Measurements from ENCODE around the gene CMTM3. TPM values are rescaled to one million over a fixed set of nuclear protein-coding genes. Genes with fewer than 3 reads are reported as not detected.

The CMTM3 gene
- total RNA-seq, 1 donor from 2014 or later: 48.1 TPM

DNA sequence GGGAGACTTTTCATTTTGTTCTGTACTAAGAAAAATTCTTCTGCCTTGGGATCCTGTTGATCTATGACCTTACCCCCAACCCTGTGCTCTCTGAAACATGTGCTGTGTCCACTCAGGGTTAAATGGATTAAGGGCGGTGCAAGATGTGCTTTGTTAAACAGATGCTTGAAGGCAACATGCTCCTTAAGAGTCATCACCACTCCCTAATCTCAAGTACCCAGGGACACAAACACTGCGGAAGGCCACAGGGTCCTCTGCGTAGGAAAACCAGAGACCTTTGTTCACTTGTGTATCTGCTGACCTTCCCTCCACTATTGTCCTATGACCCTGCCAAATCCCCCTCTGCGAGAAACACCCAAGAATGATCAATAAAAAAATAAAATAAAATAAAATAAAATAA is 27.1 kb downstream of the CMTM3 start:
- DNase-seq (ENCODE audit: low spot score): peak; percentile 9

DNA sequence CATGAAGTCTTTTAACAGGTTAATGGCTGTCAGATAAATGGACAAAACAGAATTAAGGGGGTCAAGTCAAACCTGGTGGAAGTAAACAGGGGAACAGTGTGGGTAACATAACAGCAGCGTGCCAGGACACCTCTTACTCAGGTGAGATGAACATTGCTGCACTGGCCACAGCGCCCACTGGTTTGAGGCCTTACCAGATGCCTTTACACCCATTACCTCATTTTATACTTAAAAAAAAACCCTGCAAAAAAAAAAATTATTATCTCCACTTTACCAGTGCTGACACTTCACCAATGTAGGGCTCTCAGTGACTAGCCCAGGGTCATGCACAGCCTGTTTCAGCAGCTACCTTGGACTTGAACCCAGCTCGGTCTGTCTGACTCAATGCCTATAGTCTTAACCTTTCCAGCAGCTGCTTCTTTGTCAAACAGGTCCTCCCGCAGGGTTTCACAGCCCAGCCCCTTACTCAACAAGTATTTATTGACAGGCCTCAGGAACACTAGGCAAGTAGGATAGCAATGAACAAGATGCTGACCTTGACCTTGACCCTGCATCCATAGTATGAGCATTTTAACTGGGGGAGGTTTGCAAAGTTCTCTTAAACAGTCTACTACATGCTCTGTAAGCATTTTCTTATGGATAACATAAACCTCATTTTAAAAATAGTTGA is 30.2 kb downstream of the CMTM3 start:
- peak; percentile 53 for DNase-seq (ENCODE audit: low spot score)

DNA sequence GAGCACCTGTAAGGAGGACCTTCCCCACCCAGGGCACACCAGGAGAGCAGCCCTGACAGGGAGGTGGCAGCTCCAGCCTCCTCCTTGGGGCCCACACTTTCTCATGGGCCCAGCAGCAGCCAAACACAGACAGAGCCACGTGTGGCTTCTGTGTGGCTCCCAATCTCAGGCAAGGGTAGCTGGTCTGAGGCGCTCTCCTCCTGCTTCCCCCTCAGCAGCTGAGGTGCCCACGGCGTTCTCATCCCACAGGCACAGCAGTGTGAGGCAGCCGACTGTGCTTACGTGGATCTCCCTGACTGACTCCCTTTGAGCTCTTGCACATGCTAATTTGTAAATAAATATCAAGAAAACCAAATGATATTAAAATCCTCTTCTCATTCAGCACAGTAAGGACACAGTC is 30.9 kb downstream of the CMTM3 start:
- DNase-seq (ENCODE audit: low spot score): no peak

DNA sequence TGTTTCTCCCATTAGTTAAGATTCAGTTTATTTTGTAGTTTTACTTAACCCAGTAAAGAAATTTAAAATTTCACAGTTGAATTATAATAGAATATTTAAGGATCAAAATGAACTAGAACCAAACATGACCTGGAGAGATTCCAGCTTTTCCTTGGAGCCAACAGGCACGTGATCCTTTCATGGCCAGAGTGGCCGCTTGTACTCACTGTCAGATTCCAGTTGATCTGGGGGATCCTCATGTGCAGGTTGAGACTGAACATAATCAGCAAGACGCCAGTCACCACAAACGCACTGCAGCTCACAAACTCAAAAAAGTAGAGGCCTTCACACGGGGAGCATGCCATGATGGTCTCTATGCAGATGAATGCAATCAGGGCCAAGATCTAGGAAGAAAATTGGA is 31.7 kb downstream of the CMTM3 start:
- DNase-seq (ENCODE audit: low spot score): no peak

DNA sequence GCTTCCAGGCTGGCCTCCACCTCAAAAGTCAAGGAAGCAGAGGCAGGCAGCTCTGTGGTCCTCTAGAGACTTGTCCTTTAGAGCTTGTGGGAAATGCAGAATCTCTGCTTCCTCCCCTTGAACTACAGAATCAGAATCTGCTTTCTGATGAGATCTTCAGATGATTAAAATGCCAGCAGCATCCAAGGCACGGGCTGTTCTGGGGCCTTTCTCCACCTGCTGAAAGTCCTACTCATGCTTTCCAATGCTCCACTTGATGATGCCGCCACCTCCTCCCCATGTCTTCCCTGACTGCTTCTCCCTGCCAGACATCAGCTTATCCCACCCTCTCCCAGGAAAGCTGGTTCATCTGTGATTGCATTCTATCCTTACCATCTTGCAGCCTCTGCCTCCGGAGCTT is 33.3 kb downstream of the CMTM3 start:
- no peak for DNase-seq (ENCODE audit: low spot score)

DNA sequence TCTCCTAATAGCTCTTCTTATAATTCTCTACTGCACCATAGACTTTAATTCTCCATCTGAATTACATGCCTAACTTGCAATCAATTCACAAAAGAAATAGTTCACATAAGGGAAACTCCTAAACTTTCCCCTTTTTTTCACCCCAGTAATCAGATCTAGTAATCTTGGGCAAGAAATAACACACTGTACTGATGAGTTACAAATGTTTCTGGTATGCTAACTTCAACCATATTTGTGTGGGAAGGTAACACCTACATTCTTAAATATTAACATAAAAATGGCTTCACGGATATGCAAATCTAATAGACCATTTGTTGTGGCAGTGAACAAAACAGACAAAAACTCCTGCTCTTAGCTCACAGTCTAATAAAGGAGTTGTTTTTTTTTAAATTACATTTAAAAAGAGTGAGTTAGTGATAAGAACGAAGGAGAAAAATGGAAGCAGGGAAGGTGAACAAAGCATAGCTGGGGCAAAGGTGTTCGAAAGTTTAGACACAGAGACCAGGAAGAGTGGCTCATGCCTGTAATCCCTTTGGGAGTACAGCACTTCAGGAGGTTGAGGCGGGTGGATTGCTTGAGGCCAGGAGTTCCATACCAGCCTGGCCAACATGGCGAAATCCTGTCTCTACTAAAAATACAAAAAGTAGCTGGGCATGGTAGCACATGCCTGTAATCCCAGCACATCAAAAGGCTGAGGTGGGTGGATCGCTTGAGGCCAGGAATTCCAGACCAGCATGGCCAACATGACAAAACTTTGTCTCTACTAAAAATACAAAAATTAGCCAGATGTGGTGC is 34.8 kb downstream of the CMTM3 start:
- no peak for DNase-seq (ENCODE audit: low spot score)

DNA sequence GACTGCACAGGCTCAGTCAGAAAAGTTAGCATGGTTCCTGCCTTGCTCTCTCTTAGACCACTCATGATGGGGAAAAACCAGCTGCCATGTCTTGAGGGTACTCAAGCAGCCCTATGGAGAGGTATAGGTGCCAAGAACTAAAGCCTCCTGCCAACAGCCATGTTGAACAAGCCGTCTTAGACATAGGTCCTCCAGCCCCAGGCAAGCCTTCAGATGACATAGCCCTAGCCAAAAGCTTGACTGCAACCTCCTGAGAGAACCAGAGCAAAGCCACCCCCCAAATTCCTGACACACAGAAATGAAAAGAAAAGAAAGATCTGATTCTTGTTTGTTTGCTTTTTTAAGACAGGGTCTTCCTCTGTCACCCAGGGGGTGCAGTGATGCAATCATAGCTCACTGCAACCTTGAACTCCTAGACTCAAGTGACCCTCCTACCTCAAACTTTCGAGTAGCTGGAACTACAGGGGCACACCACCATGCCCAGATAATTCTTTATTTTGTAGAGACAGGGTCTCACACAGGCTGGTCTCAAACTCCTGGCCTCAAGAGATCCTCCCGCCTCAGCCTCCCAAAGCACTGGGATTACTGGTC is 36.3 kb downstream of the CMTM3 start:
- DNase-seq (ENCODE audit: low spot score): no peak

DNA sequence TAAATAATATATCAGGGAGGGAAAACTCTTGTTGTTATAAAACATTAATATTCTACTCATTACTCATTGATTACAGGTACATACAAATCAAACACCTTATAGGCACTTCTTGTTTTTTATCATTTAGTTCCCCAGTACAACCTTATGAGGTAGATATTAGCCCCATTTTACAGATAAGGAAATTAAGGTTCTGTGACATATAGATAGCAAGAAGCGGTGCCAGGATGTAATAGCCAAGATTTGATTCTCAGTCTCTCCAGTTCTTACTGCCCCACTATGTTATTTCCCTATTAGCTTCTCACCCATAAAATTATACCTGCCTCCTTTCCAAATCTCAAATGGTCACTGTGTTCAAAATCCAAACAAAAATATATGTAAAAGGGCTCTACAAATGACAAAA is 36.9 kb downstream of the CMTM3 start:
- no peak for DNase-seq (ENCODE audit: low spot score)

DNA sequence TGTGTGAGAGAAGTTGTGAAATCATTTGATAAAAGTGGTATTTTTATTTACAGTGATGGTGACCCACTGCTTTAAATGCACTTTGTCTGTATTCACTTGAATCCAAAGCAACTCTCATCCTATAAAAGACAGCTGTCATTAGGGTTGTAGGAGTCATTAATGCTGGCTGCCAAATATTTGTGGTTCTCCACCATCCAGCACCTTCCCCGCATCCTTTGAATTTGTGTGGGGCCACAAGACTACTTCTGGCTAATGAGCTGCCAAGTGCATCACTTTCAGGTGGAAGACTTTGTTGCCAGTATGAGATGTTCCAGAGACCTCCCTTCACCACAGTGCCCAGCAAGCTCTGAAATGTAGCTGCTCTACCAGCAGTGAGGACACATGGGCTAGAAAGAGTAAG is 43.4 kb downstream of the CMTM3 start:
- no peak for DNase-seq (ENCODE audit: low spot score)

DNA sequence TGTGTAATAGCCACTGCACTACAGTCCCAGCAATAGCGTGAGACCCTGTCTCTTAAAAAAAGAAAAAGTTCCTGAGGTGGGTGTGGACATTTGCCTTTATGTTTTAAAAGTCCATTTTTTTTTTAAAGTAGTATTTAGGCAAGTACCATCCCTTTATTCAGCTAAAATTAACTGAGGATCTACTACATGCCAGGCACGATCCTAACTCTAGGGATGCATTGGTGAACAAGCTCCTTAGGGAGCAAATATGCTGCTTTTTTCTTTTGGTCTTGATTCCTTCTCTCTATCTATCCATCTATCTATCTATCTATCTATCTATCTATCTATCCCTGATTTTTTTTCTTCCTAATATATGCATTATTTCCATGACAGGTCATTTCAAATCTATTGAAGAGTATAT is 44.7 kb downstream of the CMTM3 start:
- DNase-seq (ENCODE audit: low spot score): no peak

DNA sequence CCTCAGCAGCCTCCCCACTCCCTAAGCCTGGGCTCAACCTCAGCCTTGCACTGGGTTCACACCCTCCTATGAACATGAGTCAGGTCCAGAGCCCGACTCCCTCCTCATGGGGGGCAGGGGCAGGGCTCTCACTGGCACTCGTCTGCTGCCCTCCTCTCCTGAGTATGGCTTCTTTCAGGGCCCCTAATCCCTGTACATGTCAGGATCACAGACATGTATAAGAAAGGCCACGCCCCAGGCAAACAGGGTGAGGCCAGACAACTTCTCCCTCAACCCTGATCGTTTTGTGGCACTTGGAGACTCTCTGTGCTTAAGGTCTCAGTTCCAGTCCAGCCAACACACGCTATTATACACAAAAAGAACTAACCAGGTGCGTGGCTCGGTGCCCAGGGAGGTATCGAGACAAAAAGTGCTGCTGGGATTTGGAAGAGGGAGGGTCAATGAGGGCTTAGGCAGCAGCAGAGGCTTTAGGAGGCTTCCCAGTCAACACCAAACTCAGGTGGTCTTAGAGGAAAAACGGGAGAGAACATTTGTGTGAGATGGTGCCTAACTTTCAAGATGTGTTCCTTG is 45.2 kb downstream of the CMTM3 start:
- no peak for DNase-seq (ENCODE audit: low spot score)

DNA sequence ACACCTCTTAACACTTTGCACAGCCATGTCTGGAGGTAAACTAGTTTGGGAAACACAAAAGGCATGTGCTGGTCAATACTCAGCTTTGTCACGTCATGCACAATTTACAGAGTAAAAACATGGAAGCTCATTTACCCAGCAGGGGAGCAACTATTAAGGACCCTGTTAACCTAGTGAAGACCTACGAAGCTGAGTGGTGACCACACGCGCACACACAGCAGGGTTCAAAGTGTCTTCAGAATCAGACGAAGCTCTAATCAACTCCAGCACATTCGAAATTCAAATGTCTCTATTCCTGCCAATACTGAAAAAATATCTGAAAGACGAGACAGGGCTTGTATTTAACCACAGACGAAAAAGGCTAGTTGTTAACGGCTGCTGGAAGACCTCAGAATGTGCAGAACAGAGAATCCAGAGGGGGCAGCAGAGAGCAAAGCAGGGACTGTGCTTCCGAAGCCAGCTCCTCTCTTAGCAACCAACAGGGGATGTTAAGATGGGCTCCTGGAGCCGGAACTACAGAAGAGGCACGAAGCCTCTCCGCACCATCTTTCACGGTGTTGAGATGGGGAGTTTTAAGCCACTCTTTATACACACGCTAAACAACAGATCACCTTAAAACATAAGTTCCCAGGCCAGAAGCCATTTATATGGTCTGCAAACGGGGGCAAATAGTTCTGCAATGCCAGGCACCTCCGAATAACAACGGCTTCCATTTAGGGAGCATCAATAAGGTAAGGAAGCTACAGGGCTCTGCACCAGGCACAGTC is 46.4 kb downstream of the CMTM3 start:
- no peak for DNase-seq (ENCODE audit: low spot score)

DNA sequence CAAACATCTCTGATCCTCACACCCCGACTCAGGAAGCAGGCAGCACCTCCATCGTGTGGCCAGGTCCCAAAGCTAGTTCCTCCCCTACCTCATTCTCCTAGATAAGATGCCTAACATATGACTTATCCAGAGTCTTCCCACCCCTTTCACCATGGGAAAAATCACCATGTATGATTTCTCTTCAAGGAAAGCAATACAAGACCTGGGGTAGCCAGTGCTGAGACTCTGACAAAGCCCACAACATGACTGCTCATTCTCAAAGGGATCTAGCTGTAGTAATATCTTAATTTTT is 46.9 kb downstream of the CMTM3 start:
- no peak for DNase-seq (ENCODE audit: low spot score)

DNA sequence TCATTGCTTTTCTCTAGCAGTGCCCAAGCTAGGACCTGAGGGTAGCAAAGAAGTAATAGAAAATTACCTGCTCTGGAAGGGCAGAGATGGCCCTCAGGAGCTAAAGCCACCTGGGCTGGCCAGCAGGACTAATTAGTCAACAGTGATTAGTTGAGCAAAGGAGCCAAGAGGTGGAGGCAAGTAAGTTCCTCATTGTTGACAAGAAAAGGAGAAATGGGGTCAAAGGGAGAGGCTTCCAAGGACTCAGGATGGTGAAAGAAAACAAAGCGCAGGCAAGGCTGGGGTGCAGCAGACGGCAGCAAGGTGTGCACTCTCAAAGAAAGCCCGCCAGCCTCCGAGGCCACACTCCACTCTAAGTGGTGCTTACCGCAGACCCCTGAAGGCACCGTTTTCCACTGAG is 47.5 kb downstream of the CMTM3 start:
- no peak for DNase-seq (ENCODE audit: low spot score)

DNA sequence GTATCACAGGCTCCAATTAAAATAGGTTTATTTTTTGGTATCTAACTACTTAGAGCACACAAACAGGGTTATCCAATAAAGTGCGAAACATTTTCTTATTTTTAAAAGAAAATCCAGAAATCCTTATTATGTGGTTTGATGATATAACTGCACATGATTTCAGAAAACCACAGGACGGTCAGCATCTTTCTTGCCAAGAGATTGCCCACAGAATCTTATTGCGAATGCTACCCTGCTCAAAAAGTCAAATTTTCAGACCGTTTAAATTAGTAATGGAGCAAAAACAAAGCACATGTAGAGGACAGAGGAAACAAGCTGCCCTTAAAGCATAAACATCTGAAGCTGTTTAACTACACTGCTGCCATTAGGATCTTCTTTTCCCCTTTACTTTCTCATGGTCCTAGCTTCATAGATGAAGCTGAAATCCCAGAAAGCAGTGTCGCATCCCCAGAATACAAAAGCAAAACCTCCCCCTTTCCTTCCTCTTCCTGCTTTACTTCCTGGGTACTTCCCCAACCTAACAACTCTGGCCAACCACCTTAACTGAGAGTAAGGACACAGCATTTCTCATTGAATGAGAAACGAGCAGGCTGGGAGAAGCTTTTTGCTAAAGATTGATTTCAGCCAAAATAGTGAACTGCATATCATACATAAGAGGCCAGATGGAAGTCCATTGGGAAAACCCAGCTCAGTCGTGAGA is 48.3 kb downstream of the CMTM3 start:
- DNase-seq (ENCODE audit: low spot score): no peak

DNA sequence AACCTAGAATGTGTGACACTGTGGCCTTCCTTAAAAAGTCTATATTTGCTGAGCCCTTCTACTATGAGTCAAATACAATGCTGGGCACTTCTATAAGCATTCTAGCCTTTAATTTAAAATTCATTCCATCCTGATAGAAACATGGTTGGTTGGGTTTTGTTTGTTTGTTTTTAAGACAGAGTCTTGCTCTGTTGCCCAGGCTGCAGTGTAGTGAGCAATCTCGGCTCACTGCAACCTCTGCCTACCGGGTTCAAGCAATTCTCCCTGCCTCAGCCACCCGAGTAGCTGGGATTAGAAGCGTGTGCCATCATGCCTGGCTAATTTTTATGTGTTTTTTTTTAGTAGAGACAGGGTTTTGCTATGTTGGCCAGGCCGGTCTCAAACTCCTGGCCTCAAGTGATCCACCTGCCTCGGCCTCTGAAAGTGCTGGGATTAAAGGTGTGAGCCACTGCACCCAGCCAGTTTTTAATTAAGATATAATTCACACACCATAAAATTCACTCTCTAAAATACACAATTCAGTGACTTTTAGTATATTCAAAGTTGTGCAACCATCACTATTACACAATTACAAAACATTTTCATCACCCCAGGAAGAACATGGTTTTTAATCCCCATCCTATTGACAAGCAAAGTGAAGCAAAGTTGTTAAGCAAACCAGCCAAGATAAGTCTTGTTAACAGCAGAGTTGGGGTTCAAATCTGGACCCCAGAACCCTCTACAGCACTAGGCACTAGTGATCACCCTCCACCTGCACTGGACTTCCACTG is 49.3 kb downstream of the CMTM3 start:
- no peak for DNase-seq (ENCODE audit: low spot score)

DNA sequence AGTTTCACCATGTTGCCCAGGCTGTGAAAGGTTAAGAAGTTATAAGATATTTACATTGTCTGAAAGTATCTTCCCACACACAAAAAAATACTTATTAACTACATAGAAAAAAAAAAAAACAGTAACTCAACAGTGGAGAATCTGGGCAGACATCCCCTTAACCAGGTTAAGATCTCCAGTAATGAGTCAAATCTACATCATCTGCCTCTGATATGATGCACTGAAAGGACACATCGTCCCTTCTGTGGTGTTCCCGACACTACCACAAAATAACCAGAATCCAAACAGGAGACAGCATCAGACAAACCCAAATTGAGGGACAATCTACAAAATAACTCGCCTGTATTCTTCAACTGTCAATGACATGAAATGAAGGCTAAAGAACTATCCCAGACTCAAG is 52.0 kb downstream of the CMTM3 start:
- DNase-seq (ENCODE audit: low spot score): no peak

DNA sequence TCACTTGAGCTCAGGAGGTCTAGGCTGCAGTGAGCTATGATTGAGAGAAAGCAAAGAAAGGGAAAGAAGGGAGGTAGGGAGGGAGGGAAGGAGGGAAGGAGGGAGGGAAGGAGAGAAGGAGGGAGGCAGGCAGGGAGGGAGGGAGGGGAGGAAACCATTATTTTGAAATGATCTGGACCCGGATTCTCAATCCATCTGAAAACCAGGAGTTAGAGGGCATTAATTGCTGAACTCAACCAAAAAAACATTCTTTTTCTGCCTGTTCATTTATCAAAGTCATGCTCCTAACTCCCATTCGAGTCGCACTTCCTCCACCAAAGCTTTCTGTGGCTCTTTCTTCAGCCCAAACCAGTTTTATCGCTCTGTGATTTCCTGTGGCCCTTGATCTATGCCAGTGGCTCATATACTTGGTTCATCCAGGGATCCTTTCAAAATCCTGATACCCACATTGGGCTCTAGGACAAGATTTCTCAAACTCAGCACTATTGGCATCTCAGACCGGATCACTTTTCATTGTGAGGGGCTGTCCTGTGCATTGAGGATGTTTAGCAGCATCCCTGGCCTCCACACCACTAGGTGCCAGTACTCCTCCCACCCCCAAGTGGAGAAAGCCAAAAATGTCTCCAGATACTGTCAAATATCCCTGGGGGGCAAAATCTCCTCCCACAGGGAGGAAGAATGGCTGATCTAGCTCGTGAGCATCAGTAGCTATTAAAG is 53.8 kb downstream of the CMTM3 start:
- DNase-seq (ENCODE audit: low spot score): no peak

DNA sequence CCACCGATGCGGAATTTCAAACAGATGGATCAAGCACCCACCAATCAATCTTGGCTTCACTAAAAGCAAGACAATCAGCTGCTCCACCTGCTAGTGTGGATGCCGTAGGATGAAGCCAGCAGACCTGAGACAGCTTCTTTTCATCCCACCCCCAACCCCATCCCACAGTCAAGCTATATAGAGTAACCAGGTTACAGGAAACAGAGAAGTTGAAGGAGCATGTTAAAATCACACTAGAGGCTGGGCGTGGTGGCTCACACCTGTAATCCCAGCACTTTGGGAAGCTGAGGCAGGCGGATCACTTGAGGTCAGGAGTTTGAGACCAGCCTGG is 54.3 kb downstream of the CMTM3 start:
- DNase-seq (ENCODE audit: low spot score): no peak

All from mesenteric fat pad (tissue), 1 donor.